GM19395 (cell line): Measurements from ENCODE around the gene SEC63.

Source experiments
- ATAC-seq: cut with Tn5 transposase; IDR thresholded peaks from one replicate; pipeline ENCODE4 v1.9.1; 2021; ENCODE audit warnings: mild to moderate bottlenecking, moderate library complexity; ENCODE audit not compliant: unreplicated experiment

SEC63 gene

DNA sequence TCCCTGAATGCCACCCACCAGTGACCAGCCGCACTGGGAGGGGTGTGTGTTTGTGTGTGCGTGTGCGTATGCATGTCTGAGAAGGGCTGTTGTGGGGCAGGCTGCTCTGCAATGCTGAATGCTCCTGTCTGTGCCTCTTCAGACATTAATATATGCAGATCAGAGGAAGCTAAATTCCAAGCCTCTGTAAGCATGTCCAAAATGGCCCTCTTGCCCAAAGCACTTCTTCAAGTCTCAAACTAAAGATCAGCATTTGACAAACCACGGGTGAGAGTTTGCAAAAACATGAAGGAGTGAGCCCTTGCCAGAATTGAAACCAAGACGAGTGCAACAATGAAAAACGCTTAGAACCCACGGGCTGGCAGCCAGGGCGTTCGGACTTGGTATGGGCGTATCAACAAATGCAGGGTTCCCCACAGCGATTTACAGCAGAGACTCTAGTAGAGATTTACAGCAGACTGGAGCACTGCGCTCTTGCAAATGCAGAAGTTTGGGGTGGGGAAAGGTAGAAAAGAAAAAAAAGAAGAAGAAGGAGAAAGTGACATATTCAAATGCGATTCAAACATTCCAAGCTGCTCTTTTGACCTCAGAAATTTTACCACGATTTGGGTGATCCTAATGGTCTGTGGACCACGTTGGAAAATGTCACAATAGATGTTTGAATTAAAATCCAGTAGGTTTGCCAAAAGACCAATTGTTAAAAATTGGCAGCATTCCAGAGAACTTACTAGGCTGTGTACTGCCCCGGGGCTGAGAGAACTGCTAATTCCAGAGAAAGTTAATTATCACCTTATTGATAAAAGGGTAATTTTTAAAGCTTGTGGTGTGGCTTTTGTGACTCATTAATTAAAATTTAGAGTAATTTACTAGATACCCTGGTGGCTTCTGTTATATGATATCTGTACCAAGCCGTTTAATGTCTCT, 137.4 kb downstream of the SEC63 start:
- ATAC-seq: no peak

- no peak for ATAC-seq
Observed at GRCh38 chr6:107819964-107820337, 138.1 kb downstream of the SEC63 start.

DNA sequence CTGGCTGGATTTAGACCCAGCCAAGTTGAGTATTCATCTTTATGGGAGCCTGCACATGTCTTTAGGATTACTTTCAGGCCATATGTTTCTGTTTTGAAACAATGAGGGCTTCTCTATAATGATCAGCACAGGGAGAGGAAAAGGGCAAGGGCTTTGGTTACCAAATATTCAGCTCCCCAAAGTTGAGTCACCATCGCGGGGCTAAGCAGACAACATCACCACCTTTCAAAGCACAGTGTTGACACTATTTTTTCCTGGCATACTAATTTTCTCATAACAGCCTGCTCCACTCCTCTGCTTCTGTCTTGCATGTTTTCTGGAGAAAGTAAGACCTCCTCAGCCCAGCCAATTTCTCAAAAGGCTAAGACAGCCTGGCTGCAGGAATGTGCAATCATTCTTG, 138.8 kb downstream of the SEC63 start:
- ATAC-seq: no peak

DNA sequence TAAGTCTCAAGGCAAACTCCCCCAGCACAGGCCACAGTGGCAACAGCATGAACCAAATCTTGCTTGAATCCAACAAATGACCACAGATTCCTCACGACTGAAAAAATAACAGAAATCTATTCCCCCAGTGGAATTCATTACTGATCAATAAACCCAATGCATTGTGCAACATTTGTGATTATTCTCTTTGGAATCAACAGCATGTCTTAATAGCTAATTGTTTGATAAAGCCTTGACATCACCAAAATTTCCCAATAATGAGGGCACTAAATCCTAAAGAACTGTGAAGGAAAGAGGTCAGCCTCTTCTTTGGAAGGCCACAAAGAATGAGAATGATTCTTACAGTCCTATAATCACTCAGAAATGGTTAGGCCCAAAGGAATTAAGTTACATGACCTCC, 139.7 kb downstream of the SEC63 start:
- no peak for ATAC-seq

DNA sequence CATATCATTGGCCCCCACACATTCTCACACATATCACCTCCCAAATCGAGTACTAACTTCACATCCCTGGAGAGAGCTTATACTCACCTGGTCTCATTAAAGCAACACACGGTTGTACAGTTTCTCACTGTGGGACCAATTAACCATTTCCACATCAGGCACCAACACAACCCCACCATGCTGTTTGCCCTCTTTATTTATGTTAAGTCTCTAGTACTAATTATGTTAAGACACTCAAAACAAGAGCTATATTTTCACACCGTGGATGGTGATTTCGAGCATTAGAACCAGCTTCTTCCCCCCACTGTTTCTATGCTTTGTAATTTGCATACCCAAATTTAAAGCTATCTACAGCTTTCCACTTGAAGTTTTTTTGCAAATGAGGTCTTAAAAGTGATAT, 140.2 kb downstream of the SEC63 start:
- no peak for ATAC-seq
